Right atrium auricular region (tissue), 2 donors: ENCODE results near the gene PGLYRP4. TPM values are rescaled to one million over a fixed set of nuclear protein-coding genes. Genes with fewer than 3 reads are reported as not detected.

ENCODE experiments used
- DNase-seq: peaks from one replicate; pipeline ENCODE4 v3.0.0-alpha.2; 2019; ENCODE audit warnings: low spot score
- H3K27ac ChIP-seq, 2 donors: fragments of 200-600 bp; sonication (generic); 1 replicate in 1 of 2; 2 replicates in 1 of 2; pipeline ENCODE4 v1.5.1; 2016 to 2019
- H3K27me3 ChIP-seq, 2 donors: fragments of 200-600 bp; sonication (generic); one replicate each; pipeline versions ENCODE4 v1.5.1 to v1.6.0; 2017 to 2019
- H3K36me3 ChIP-seq: fragments of 200-600 bp; sonication (generic); one replicate; pipeline ENCODE4 v1.5.1; 2016
- H3K4me1 ChIP-seq, 2 donors: fragments of 200-600 bp; sonication (generic); one replicate each; pipeline versions ENCODE4 v1.5.1 to v1.6.0; 2017 to 2019
- H3K4me3 ChIP-seq, 2 donors: fragments of 200-600 bp; sonication (generic); 1 replicate in 1 of 2; 2 replicates in 1 of 2; pipeline ENCODE4 v1.5.1; 2017 to 2019; ENCODE audit warnings: mild to moderate bottlenecking in 1 of 2, moderate library complexity in 1 of 2
- H3K9me3 ChIP-seq, 2 donors: fragments of 200-600 bp; sonication (generic); one replicate each; pipeline ENCODE4 v1.5.1; 2019
- total RNA-seq, 2 donors: library from RNA; depleted of rRNA; stranded (reverse); fragments of >200 nt; gene quantifications; one replicate each; pipeline ENCODE4 v1.1.0, GENCODE V29; 2016
- TF ChIP-seq, protein P1 (sequence below), 2 donors: fragments of 200-600 bp; sonication (generic); IDR thresholded peaks; one replicate each; pipeline ENCODE4 v1.5.1; 2019; ENCODE audit warnings: antibody characterized with exemption in 2 of 2

PGLYRP4 gene
- total RNA-seq, 2 donors from 2014 or later: not detected

GRCh38 chr1:153386500-153386901 lies 37.9 kb upstream of the PGLYRP4 start:
- TF ChIP-seq, protein P1, sequence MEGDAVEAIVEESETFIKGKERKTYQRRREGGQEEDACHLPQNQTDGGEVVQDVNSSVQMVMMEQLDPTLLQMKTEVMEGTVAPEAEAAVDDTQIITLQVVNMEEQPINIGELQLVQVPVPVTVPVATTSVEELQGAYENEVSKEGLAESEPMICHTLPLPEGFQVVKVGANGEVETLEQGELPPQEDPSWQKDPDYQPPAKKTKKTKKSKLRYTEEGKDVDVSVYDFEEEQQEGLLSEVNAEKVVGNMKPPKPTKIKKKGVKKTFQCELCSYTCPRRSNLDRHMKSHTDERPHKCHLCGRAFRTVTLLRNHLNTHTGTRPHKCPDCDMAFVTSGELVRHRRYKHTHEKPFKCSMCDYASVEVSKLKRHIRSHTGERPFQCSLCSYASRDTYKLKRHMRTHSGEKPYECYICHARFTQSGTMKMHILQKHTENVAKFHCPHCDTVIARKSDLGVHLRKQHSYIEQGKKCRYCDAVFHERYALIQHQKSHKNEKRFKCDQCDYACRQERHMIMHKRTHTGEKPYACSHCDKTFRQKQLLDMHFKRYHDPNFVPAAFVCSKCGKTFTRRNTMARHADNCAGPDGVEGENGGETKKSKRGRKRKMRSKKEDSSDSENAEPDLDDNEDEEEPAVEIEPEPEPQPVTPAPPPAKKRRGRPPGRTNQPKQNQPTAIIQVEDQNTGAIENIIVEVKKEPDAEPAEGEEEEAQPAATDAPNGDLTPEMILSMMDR (IDR thresholded peaks at IDR 0.05): no peak
- peak; percentile 76 for DNase-seq
- no peaks in the 10 kb centered on the region for H3K36me3 ChIP-seq
- peaks cover 0 to 4% of the 10 kb centered on the region in 2 donors for H3K4me1 ChIP-seq
- no peak overlapping the region for H3K27ac ChIP-seq
- no peaks in the 10 kb centered on the region for H3K27me3 ChIP-seq
- H3K4me3 ChIP-seq: no peak overlapping the region
- peaks cover 0 to 14% of the 10 kb centered on the region in 2 donors for H3K9me3 ChIP-seq

GRCh38 chr1:153384958-153385580 lies 36.4 kb upstream of the PGLYRP4 start:
- H3K27me3 ChIP-seq: no peaks in the 10 kb centered on the region
- DNase-seq: peak; percentile 21
- H3K9me3 ChIP-seq: peaks cover 0 to 19% of the 10 kb centered on the region in 2 donors
- H3K4me3 ChIP-seq: no peak overlapping the region
- TF ChIP-seq, protein P1 (IDR thresholded peaks at IDR 0.05): no peak
- no peaks in the 10 kb centered on the region for H3K36me3 ChIP-seq
- H3K27ac ChIP-seq: no peak overlapping the region
- no peaks in the 10 kb centered on the region for H3K4me1 ChIP-seq

GRCh38 chr1:153380711-153381110 lies 32.1 kb upstream of the PGLYRP4 start:
- TF ChIP-seq, protein P1 (IDR thresholded peaks at IDR 0.05): no peak
- Histone ChIP-seq H3K4me3 (no peak overlapping the region), H3K9me3 (peaks cover 0 to 19% of the 10 kb centered on the region in 2 donors), H3K27me3 (no peaks in the 10 kb centered on the region), H3K27ac (no peak overlapping the region), H3K36me3 (no peaks in the 10 kb centered on the region), H3K4me1 (no peaks in the 10 kb centered on the region)
- DNase-seq: peak; percentile 16

- Histone ChIP-seq H3K4me1 (no peaks in the 10 kb centered on the region), H3K27ac (no peak overlapping the region), H3K27me3 (no peaks in the 10 kb centered on the region), H3K36me3 (no peaks in the 10 kb centered on the region), H3K4me3 (no peak overlapping the region), H3K9me3 (peaks cover 0 to 19% of the 10 kb centered on the region in 2 donors)
- no peak for DNase-seq
- TF ChIP-seq, protein P1 (IDR thresholded peaks at IDR 0.05): no peak
These were observed 30.9 kb upstream of the PGLYRP4 start for GRCh38 chr1:153379591-153379990.

- TF ChIP-seq, protein P1 (IDR thresholded peaks at IDR 0.05): no peak
- no peaks in the 10 kb centered on the region for H3K4me1 ChIP-seq
- no peak within 1 kb of the TSS for H3K4me3 ChIP-seq
- H3K36me3 ChIP-seq: no peaks in the 10 kb centered on the region
- no peaks in the 10 kb centered on the region for H3K27me3 ChIP-seq
- no peaks in the 10 kb centered on the region for H3K9me3 ChIP-seq
- DNase-seq: no peak
- no peak within 1 kb of the TSS for H3K27ac ChIP-seq
These were observed 26.9 kb upstream of the PGLYRP4 start, which contains the start of gene S100A12 for GRCh38 chr1:153375511-153375910. Gene S100A12, minus strand, starts transcription at chr1:153375621. Its CDS starts 1,029 bp downstream, at chr1:153374592.

DNA sequence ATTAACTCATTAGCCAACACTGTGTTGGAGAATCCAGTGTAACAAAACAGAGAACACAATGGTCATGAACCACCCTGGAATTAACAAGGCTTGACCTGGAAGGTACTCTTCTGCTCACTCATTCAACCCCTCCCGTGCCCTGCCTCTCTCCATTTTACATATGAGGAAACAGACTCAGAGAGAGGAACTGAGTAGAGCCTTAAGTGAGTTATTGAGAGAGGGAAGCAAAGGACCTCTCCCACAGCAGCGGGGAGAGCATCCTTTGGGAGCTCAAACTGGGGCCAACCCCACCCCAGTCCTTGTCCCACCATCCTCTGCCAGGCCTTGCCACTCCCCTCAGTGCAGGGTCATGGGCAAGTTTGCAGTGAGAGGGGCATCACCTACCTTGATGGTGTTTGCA lies 25.4 kb upstream of the PGLYRP4 start:
- TF ChIP-seq, protein P1 (IDR thresholded peaks at IDR 0.05): no peak
- no peaks in the 10 kb centered on the region for H3K4me1 ChIP-seq

More for the DNA sequence above, 25.4 kb upstream of the PGLYRP4 start:
- Histone ChIP-seq H3K27me3 (no peaks in the 10 kb centered on the region), H3K27ac (no peak overlapping the region), H3K9me3 (no peaks in the 10 kb centered on the region), H3K4me3 (no peak overlapping the region), H3K36me3 (no peaks in the 10 kb centered on the region)
- peak; percentile 52 for DNase-seq
